ENCODE results near the gene CDH15.
"Not testable (repeated sequence)": the region's sequence is repeated elsewhere in the genome, so short reads cannot be mapped to it uniquely, and the experiment has no call there.

The CDH15 gene

GRCh38 chr16:89183975-89184676 is 12.6 kb downstream of the CDH15 start:
- H3K4me3 ChIP-seq (ENCODE audit: insufficient read depth, low read length, poor library complexity, severe bottlenecking): no peak overlapping the region
- no peaks in the 10 kb centered on the region for H4K20me1 ChIP-seq (ENCODE audit: low read depth, low read length)
- no peak overlapping the region for H3K4me2 ChIP-seq (ENCODE audit: low read depth, low read length, poor library complexity, severe bottlenecking)
- H3K79me2 ChIP-seq (ENCODE audit: insufficient read depth, low read length): no peaks in the 10 kb centered on the region
- H3K9ac ChIP-seq (ENCODE audit: low read length): no peak overlapping the region
- no peak for TF ChIP-seq CTCF (IDR thresholded peaks at IDR 0.05; ENCODE audit: insufficient read depth, low read length, poor library complexity, severe bottlenecking)
- no peak for TF ChIP-seq EZH2phosphoT487 (conservative IDR thresholded peaks at IDR 0.05; ENCODE audit: low read length)
- no peaks in the 10 kb centered on the region for H3K27me3 ChIP-seq (ENCODE audit: low read length)
- no peaks in the 10 kb centered on the region for H3F3A ChIP-seq (ENCODE audit: insufficient read depth)
- H3K9me2 ChIP-seq (replicated peaks; ENCODE audit: insufficient read depth, low read length): no peaks in the 10 kb centered on the region
- no peak overlapping the region for H3K27ac ChIP-seq (ENCODE audit: low read depth, low read length)
- H2AFZ ChIP-seq (ENCODE audit: low read depth, low read length, severe bottlenecking): no peak overlapping the region
- no peaks in the 10 kb centered on the region for H3K9me3 ChIP-seq (ENCODE audit: insufficient read depth, low read length)
- no peaks in the 10 kb centered on the region for H3K36me3 ChIP-seq (ENCODE audit: low read length)

GRCh38 chr16:89184677-89184932 is 13.1 kb downstream of the CDH15 start:
- Histone ChIP-seq H3K27me3 (ENCODE audit: low read length) (no peaks in the 10 kb centered on the region), H3K79me2 (ENCODE audit: insufficient read depth, low read length) (no peaks in the 10 kb centered on the region), H2AFZ (ENCODE audit: low read depth, low read length, severe bottlenecking) (no peak overlapping the region), H4K20me1 (ENCODE audit: low read depth, low read length) (no peaks in the 10 kb centered on the region), H3F3A (ENCODE audit: insufficient read depth) (no peaks in the 10 kb centered on the region), H3K27ac (ENCODE audit: low read depth, low read length) (no peak overlapping the region), H3K9me3 (ENCODE audit: insufficient read depth, low read length) (no peaks in the 10 kb centered on the region), H3K4me2 (ENCODE audit: low read depth, low read length, poor library complexity, severe bottlenecking) (no peak overlapping the region), H3K9me2 (replicated peaks; ENCODE audit: insufficient read depth, low read length) (no peaks in the 10 kb centered on the region), H3K36me3 (ENCODE audit: low read length) (no peaks in the 10 kb centered on the region), H3K4me3 (ENCODE audit: insufficient read depth, low read length, poor library complexity, severe bottlenecking) (no peak overlapping the region), H3K9ac (ENCODE audit: low read length) (no peak overlapping the region)
- TF ChIP-seq CTCF (IDR thresholded peaks at IDR 0.05; ENCODE audit: insufficient read depth, low read length, poor library complexity, severe bottlenecking): no peak
- TF ChIP-seq EZH2phosphoT487 (conservative IDR thresholded peaks at IDR 0.05; ENCODE audit: low read length): no peak

- H3F3A ChIP-seq (ENCODE audit: insufficient read depth): 0 out of 2 replicates have a peak, but pooled peaks cover 3% of the 10 kb centered on the region
- TF ChIP-seq CTCF (IDR thresholded peaks at IDR 0.05; ENCODE audit: insufficient read depth, low read length, poor library complexity, severe bottlenecking) (no peak), EZH2phosphoT487 (conservative IDR thresholded peaks at IDR 0.05; ENCODE audit: low read length) (no peak)
These were observed 13.6 kb downstream of the CDH15 start for GRCh38 chr16:89184933-89185794.

GRCh38 chr16:89185887-89186592 is 14.5 kb downstream of the CDH15 start:
- not testable (repeated sequence) for H3K9ac ChIP-seq (ENCODE audit: low read length)

More at GRCh38 chr16:89184933-89185794, 13.6 kb downstream of the CDH15 start:
- H3K9ac ChIP-seq (ENCODE audit: low read length): no peak overlapping the region
- H4K20me1 ChIP-seq (ENCODE audit: low read depth, low read length): no peaks in the 10 kb centered on the region
- no peaks in the 10 kb centered on the region for H3K27me3 ChIP-seq (ENCODE audit: low read length)
- no peak overlapping the region for H3K4me2 ChIP-seq (ENCODE audit: low read depth, low read length, poor library complexity, severe bottlenecking)
- no peaks in the 10 kb centered on the region for H3K79me2 ChIP-seq (ENCODE audit: insufficient read depth, low read length)
- H2AFZ ChIP-seq (ENCODE audit: low read depth, low read length, severe bottlenecking): no peak overlapping the region
- H3K9me3 ChIP-seq (ENCODE audit: insufficient read depth, low read length): no peaks in the 10 kb centered on the region
- no peaks in the 10 kb centered on the region for H3K36me3 ChIP-seq (ENCODE audit: low read length)
- no peak overlapping the region for H3K27ac ChIP-seq (ENCODE audit: low read depth, low read length)
- no peak overlapping the region for H3K4me3 ChIP-seq (ENCODE audit: insufficient read depth, low read length, poor library complexity, severe bottlenecking)
- no peaks in the 10 kb centered on the region for H3K9me2 ChIP-seq (replicated peaks; ENCODE audit: insufficient read depth, low read length)

GRCh38 chr16:89186593-89187031 is 15.1 kb downstream of the CDH15 start:
- H3K27ac ChIP-seq (ENCODE audit: low read depth, low read length); H4K20me1 ChIP-seq (ENCODE audit: low read depth, low read length); H2AFZ ChIP-seq (ENCODE audit: low read depth, low read length, severe bottlenecking); H3K9me2 ChIP-seq (replicated peaks; ENCODE audit: insufficient read depth, low read length); H3K79me2 ChIP-seq (ENCODE audit: insufficient read depth, low read length); H3F3A ChIP-seq (ENCODE audit: insufficient read depth); H3K4me3 ChIP-seq (ENCODE audit: insufficient read depth, low read length, poor library complexity, severe bottlenecking); H3K36me3 ChIP-seq (ENCODE audit: low read length); H3K4me2 ChIP-seq (ENCODE audit: low read depth, low read length, poor library complexity, severe bottlenecking); H3K9ac ChIP-seq (ENCODE audit: low read length); H3K9me3 ChIP-seq (ENCODE audit: insufficient read depth, low read length); H3K27me3 ChIP-seq (ENCODE audit: low read length): not testable (repeated sequence)

More at GRCh38 chr16:89185887-89186592, 14.5 kb downstream of the CDH15 start:
- H3K79me2 ChIP-seq (ENCODE audit: insufficient read depth, low read length); H3K36me3 ChIP-seq (ENCODE audit: low read length); H4K20me1 ChIP-seq (ENCODE audit: low read depth, low read length); H3K4me2 ChIP-seq (ENCODE audit: low read depth, low read length, poor library complexity, severe bottlenecking); H3K9me2 ChIP-seq (replicated peaks; ENCODE audit: insufficient read depth, low read length); H3K9me3 ChIP-seq (ENCODE audit: insufficient read depth, low read length); H3K27me3 ChIP-seq (ENCODE audit: low read length); H3F3A ChIP-seq (ENCODE audit: insufficient read depth); H3K27ac ChIP-seq (ENCODE audit: low read depth, low read length); H3K4me3 ChIP-seq (ENCODE audit: insufficient read depth, low read length, poor library complexity, severe bottlenecking); H2AFZ ChIP-seq (ENCODE audit: low read depth, low read length, severe bottlenecking): not testable (repeated sequence)

Data from SU-DHL-6 (cell line).